ENCODE data around the gene CDK15.

CDK15 gene

DNA sequence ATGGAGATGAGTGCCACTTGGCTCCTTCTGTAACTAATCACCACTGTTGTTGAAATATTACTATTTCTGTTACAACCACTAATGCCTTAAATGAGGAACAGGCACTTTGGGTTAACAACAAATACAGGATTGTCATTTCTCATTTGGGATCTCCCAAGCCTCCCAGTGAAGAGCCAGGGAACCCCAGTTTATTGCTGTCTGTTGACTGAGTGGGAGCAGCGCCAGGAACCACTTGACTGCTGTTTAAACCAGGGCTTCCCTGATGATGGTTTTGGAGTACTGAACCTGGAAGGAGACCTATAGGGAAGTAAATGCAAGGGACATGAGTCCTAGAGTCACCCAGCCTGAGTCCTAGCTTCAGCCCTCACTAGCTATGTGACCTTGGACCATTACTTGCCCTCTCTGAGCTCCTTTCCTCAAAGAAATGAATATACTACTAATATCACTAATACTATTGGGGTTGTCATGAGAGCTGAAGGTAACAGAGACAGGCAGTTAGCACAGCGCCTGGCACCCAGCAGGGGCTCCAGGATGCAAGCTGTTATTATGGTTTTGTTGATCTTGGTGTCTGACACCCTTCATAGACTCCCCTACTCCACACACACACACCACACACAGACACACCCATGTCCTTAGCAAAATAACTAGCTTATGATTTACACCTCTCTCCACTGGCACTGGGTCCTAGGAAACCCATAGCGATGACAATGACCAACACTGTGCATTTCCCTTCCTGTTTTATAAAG lies 123.1 kb downstream of the CDK15 start:
- H3K9ac ChIP-seq (ENCODE audit: low read length), result no peak overlapping the region
- DNase-seq, result no peak
- no peaks in the 10 kb centered on the region for H3K9me3 ChIP-seq (replicated peaks; ENCODE audit: insufficient read depth, low read length)
- no peaks in the 10 kb centered on the region for H4K20me1 ChIP-seq (ENCODE audit: insufficient read depth, low read length)
- H3K4me2 ChIP-seq (ENCODE audit: low read depth, low read length), result no peak overlapping the region
- H3K4me1 ChIP-seq (ENCODE audit: low read length), result no peaks in the 10 kb centered on the region
- H3K9me2 ChIP-seq (replicated peaks; ENCODE audit: insufficient read depth, low read length), result no peaks in the 10 kb centered on the region
- no peaks in the 10 kb centered on the region for H3F3A ChIP-seq (ENCODE audit: insufficient read depth, low read length)
- no peaks in the 10 kb centered on the region for H3K36me3 ChIP-seq (replicated peaks; ENCODE audit: insufficient read depth, low read length)
- H3K4me3 ChIP-seq (ENCODE audit: low read length), result no peak overlapping the region
- H3K27ac ChIP-seq (ENCODE audit: low read length), result no peak overlapping the region
- no peak overlapping the region for H2AFZ ChIP-seq (ENCODE audit: low read length)
- TF ChIP-seq, protein P1, sequence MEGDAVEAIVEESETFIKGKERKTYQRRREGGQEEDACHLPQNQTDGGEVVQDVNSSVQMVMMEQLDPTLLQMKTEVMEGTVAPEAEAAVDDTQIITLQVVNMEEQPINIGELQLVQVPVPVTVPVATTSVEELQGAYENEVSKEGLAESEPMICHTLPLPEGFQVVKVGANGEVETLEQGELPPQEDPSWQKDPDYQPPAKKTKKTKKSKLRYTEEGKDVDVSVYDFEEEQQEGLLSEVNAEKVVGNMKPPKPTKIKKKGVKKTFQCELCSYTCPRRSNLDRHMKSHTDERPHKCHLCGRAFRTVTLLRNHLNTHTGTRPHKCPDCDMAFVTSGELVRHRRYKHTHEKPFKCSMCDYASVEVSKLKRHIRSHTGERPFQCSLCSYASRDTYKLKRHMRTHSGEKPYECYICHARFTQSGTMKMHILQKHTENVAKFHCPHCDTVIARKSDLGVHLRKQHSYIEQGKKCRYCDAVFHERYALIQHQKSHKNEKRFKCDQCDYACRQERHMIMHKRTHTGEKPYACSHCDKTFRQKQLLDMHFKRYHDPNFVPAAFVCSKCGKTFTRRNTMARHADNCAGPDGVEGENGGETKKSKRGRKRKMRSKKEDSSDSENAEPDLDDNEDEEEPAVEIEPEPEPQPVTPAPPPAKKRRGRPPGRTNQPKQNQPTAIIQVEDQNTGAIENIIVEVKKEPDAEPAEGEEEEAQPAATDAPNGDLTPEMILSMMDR (IDR thresholded peaks at IDR 0.05; ENCODE audit: low read length), result no peak
- TF ChIP-seq EZH2 (optimal IDR thresholded peaks at IDR 0.05; ENCODE audit: low read depth, low read length), result no peak
- no peak for TF ChIP-seq EZH2phosphoT487 (IDR thresholded peaks at IDR 0.05; ENCODE audit: low read length)
- no peaks in the 10 kb centered on the region for H3K79me2 ChIP-seq (ENCODE audit: low read length)
- H3K27me3 ChIP-seq (replicated peaks; ENCODE audit: insufficient read depth, low read length), result no peaks in the 10 kb centered on the region

DNA sequence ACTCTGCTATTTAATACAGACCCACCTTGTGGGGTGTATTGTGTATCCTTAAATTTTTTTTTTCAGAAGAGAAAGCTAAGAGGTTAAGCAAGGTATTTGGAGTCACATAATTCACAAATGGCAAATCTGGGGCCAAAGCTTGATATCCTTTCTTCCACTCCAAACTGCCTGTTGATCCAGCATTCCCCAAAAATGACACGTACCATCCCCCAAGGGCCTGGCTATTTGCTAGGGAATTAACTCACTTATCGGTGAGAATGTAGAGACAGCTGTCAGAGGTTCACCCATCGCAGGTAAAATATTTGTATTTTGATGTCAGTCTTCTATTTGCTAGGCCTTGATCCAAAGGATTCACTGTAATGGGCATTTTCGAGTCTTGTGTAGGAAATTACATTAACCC lies 123.7 kb downstream of the CDK15 start:
- H3K79me2 ChIP-seq (ENCODE audit: low read length), result no peaks in the 10 kb centered on the region
- H3K4me3 ChIP-seq (ENCODE audit: low read length), result no peak overlapping the region
- H3K27ac ChIP-seq (ENCODE audit: low read length), result no peak overlapping the region
- no peaks in the 10 kb centered on the region for H3K27me3 ChIP-seq (replicated peaks; ENCODE audit: insufficient read depth, low read length)
- H3F3A ChIP-seq (ENCODE audit: insufficient read depth, low read length), result no peaks in the 10 kb centered on the region
- H3K9me2 ChIP-seq (replicated peaks; ENCODE audit: insufficient read depth, low read length), result no peaks in the 10 kb centered on the region
- no peak overlapping the region for H3K4me2 ChIP-seq (ENCODE audit: low read depth, low read length)
- H3K36me3 ChIP-seq (replicated peaks; ENCODE audit: insufficient read depth, low read length), result no peaks in the 10 kb centered on the region
- no peak overlapping the region for H2AFZ ChIP-seq (ENCODE audit: low read length)
- no peak overlapping the region for H3K9ac ChIP-seq (ENCODE audit: low read length)
- DNase-seq, result no peak
- H3K9me3 ChIP-seq (replicated peaks; ENCODE audit: insufficient read depth, low read length), result no peaks in the 10 kb centered on the region
- no peaks in the 10 kb centered on the region for H3K4me1 ChIP-seq (ENCODE audit: low read length)
- no peaks in the 10 kb centered on the region for H4K20me1 ChIP-seq (ENCODE audit: insufficient read depth, low read length)
- TF ChIP-seq EZH2phosphoT487 (IDR thresholded peaks at IDR 0.05; ENCODE audit: low read length), result no peak
- TF ChIP-seq EZH2 (optimal IDR thresholded peaks at IDR 0.05; ENCODE audit: low read depth, low read length), result no peak
- TF ChIP-seq, protein P1 (IDR thresholded peaks at IDR 0.05; ENCODE audit: low read length), result no peak

DNA sequence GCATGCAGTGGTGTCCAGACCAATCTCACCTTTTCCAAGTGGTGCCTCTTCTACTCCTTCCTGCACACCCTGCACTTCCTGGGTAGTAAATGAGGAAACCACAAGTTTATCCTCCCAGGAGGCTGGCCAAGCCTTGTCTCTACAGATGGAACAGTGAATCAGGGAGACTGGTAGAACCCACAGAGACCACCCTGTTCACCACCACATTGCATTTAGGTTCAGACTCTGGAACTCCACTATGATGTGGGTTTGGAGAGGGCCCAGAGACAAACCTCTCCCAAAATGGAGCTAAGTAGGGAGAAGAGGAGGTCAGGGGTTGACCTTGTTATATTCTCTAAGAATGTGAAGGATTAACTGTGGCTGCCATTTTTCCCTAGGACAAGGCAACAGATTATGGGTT lies 124.5 kb downstream of the CDK15 start:
- DNase-seq, result no peak

More for the DNA sequence above, 124.5 kb downstream of the CDK15 start:
- no peaks in the 10 kb centered on the region for H3K27me3 ChIP-seq (replicated peaks; ENCODE audit: insufficient read depth, low read length)
- no peak overlapping the region for H3K9ac ChIP-seq (ENCODE audit: low read length)
- H4K20me1 ChIP-seq (ENCODE audit: insufficient read depth, low read length), result no peaks in the 10 kb centered on the region
- H3K36me3 ChIP-seq (replicated peaks; ENCODE audit: insufficient read depth, low read length), result no peaks in the 10 kb centered on the region
- no peaks in the 10 kb centered on the region for H3K79me2 ChIP-seq (ENCODE audit: low read length)
- no peak overlapping the region for H2AFZ ChIP-seq (ENCODE audit: low read length)
- H3K9me3 ChIP-seq (replicated peaks; ENCODE audit: insufficient read depth, low read length), result no peaks in the 10 kb centered on the region
- H3K4me1 ChIP-seq (ENCODE audit: low read length), result no peaks in the 10 kb centered on the region
- no peak overlapping the region for H3K4me3 ChIP-seq (ENCODE audit: low read length)
- TF ChIP-seq EZH2 (optimal IDR thresholded peaks at IDR 0.05; ENCODE audit: low read depth, low read length) (no peak), EZH2phosphoT487 (IDR thresholded peaks at IDR 0.05; ENCODE audit: low read length) (no peak)
- TF ChIP-seq, protein P1 (IDR thresholded peaks at IDR 0.05; ENCODE audit: low read length), result no peak
- H3F3A ChIP-seq (ENCODE audit: insufficient read depth, low read length), result no peaks in the 10 kb centered on the region
- H3K9me2 ChIP-seq (replicated peaks; ENCODE audit: insufficient read depth, low read length), result no peaks in the 10 kb centered on the region
- no peak overlapping the region for H3K4me2 ChIP-seq (ENCODE audit: low read depth, low read length)
- H3K27ac ChIP-seq (ENCODE audit: low read length), result no peak overlapping the region

Data from MM.1S (cell line).